HS-27A (cell line): ENCODE measurements around the gene MAD1L1.
"Not testable (repeated sequence)": the region's sequence is repeated elsewhere in the genome, so short reads cannot be mapped to it uniquely, and the experiment has no call there.

Experiments used
- DNase-seq: peaks from one replicate; pipeline ENCODE4 v3.0.0-alpha.2; 2012; ENCODE audit warnings: low read depth, missing footprints

MAD1L1 gene

DNA sequence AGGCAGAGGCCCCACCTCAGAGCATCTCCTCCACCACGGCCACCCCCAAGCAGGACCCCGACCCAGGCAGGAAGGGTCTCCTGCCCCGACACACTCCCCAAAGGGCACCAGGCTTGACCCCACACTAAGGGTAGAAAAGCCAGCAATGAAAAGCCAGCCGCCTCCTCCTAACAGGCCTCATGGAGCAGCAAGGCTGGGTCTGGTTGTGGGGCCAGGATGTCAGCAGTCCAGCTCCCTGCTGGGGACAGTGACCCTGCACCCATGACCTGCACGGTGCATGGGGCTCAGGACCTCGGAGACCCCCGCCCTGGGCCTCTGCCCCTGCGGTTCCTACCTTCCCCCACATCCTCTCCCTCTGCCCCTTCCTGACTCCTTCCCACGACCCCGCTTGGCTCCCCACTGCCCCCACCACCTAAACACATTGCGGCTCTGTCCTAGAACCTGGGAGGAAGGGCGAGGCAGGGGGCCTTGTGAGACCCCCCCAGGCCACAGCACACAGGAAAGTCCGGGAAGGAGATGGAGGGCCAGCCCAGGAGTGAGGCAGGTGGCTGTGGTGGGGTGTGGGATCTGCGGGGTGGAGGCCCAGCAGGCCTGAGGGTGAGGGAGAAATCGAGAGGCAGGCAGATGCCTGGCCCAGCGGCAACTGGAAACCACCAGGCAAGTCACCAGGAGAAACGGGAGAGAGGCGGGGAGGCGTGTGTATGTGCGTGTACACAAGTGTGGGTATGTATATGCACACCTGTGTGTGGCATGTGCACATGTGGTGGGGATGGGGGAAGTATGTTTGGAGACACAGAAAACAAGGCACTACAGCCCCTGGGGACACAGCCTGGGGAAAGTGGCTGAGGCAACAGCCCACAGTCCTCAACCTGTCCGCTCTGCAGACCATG lies 229.9 kb downstream of the MAD1L1 start:
- no peak for DNase-seq

DNA sequence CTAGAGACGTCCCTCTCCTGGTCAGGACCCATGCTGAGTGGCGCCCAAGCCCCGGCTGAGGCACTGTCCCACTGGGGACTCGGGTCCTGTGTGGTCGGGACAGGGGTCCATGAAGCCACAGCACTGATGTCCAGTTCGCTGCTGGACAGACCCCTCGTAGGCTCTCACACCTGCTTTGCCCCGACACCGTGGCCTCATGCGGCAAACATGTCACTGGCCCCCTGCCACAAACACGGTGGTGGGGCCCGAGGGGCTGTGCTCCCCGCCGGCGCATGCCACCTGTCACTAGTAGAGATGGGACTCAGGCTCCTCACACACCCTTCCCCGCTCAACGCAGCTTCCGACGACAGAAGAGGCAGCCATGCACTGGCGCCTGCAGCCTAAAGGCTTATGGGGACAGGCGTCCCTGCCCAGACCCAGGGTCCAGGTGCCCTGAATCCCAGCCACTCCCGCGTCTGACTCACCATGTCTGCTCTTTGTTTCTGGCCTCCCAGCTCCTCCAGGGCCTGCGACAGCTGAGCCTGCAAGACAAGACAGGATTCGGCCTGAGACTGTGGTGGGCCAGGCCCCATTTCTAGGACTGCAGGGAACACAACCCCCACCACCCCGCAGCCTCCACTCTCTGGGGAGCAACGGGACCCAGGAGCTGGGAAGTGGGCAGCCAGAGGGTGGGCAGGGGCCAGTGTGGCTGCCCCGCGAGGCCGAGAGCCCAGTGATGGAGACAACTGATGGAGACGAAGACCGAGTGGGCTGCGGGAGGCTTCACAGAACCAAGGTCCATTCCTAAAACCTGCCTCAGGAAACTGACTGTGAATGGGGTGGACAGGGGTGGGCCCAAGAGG lies 230.9 kb downstream of the MAD1L1 start:
- DNase-seq: no peak

- DNase-seq: no peak
Measured at GRCh38 chr7:2000746-2001321, 231.9 kb downstream of the MAD1L1 start.

- DNase-seq: no peak
Measured at GRCh38 chr7:2000153-2000687, 232.5 kb downstream of the MAD1L1 start.

DNA sequence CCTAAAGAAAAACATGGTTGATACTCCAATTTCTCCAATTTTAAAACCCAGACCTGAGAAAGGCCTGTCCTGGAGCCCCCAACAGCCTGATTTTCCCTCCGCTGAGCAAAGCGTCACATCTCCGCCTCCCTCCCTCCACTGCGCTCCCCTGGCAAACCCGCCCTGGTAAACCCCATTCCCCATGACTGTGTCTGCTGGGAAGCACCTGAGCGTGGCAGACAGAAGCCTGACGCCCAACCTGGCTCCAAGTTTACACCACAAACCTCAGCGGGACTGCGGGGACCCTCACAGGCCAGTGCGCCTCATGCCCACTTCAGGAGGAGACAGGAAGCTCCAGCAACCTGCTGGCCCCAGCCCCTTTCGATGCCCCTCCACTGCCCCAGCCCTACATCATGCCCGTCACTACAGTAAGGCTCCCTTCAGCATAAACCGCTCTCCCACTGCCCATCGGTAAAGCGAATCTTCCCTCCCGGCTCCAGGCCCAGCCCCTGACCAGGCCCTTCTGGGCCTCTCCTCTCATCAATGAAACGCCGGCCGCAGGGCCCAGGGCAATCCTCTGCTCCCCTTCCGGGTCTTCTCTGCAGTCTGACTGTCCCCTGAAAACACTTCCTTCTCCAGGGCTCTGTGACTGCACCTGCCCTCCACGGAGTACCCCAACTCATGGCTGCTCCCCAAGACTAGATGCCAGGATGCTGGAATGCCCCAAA lies 233.3 kb downstream of the MAD1L1 start:
- no peak for DNase-seq

DNA sequence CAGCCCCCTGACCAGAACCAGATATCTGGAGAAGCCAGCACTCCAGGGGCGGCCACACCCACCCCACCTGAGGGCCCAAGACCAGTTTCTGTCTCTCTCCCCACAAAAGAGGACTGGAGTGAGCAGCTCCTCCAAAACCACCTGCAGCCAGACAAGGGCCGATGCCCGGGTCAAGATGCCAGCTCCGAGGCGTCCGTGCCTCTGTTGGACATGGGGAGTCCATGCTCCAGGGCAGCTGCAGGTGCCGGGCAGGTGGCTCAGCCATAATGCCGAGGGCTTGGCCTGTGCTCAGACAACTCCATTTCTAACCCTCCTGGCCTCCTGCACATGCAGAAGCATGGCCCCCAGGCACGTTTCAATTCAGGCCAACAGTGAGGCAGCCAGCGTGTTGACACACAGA lies 234.6 kb downstream of the MAD1L1 start:
- DNase-seq: no peak

- DNase-seq: no peak
Measured at GRCh38 chr7:1997537-1998076, 235.1 kb downstream of the MAD1L1 start.

DNA sequence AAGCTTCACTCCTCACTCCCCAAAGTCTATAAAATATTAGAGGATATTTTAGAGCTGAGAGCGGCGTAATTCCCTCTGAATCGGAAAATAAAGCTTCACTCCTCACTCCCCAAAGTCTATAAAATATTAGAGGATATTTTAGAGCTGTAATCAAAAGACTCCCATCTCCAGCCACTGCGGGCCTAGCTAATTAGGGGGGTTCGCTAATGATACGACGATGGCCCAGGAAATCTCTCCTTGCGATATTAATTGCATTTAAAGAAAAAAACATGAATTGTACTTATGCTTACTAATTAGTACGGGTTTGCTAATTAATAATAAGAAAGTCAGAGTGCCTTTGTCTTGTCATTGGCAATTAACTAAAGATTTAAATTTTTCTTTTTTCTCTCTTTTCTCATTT lies 235.9 kb downstream of the MAD1L1 start:
- DNase-seq: no peak

- DNase-seq: not testable (repeated sequence)
Measured at GRCh38 chr7:1995911-1996420, 236.8 kb downstream of the MAD1L1 start.

DNA sequence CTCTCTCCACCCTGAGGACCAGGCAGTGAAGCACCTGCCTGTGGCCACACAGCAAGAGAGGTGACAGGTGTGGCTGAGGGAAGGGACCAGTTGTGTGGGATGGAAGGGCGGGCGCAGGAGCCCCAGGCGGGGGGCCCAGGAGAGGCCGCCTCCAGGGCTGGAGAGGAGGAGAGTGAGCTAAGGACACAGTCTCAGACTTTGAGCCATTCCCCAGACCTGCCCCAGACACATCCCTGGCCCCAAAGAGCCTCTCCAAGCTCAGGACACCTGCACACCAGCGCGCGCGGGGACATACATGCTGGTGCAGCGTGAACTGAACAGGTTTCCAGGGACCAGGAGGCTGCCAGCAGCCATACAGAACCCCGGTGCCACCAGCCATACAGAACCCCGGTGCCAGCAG lies 237.3 kb downstream of the MAD1L1 start:
- no peak for DNase-seq

DNA sequence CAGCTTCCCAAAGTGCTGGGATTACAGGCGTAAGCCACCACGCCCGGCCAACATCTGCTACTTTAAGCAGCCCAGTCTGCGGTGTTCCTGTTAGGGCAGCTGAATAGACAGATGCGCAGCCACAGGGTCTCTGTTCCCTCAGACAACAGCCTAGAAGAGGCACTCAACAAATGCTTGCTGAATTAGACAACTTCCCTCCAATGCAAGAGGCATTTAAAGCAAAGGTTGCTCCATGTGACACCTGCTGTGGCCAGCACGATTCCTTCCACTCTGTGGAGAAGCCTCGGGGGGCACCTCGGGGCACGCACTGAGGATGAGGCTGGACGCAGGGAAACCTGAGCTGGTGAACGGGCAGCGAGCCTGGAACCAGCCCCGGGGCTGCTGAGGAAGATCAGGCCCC lies 237.8 kb downstream of the MAD1L1 start:
- DNase-seq: no peak

GRCh38 chr7:1993776-1994740 lies 238.7 kb downstream of the MAD1L1 start:
- no peak for DNase-seq

DNA sequence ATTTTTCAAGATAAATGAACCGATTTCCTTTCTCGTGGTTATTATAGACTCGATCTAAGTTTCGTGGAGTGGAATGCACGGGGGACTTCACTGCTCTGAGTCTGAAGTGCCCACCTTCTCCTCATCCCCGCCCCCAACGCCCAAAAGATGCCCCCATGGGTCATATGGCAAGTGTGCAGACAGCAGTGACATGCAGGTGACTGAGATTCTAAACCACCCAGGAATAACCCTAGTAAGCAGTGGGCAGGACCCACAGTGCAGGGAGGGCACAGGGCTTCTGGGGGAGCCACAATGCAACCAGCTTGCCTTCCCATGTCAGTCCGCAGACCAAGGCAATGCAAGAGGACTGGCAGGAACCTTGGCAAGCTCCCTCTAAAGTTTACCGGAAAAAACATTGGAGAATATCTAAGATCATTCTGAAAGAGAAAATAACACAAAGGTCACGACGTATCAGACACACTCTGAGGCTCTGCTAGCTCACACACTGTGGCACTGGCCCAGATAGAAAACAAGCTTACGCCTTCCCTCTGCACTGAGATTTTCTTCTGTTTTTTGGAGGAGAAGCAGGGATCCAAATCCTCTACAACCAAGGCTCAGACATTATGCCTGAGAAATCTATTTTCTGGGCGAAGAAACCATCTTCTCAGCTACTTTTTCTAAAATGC lies 239.6 kb downstream of the MAD1L1 start:
- no peak for DNase-seq

DNA sequence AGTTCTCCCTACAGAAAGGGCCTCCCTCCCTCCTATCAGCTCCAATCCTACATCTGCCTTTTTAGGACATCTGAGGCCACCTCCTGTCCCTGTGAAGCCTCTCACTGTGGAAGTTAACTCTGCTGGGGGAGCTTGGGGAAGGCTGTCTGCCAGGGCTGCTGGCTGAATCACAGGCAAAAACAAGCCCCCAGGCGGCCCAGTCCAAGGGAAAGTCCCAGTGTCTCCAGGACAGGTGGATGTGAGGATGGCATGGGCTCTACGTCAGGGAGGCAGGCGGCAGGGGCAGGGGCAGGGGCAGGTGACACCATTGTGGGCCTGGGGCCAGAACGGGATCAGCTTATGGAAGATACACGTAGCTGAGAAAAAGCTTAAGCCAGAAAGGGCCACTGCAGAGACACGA lies 240.2 kb downstream of the MAD1L1 start:
- DNase-seq: no peak

GRCh38 chr7:1990001-1990670 lies 242.6 kb downstream of the MAD1L1 start:
- no peak for DNase-seq

GRCh38 chr7:1989049-1989860 lies 243.5 kb downstream of the MAD1L1 start:
- no peak for DNase-seq

GRCh38 chr7:1988533-1988930 lies 244.2 kb downstream of the MAD1L1 start:
- DNase-seq: no peak
